ENCODE measurements around the gene USP13.
"Not testable (repeated sequence)": the region's sequence is repeated elsewhere in the genome, so short reads cannot be mapped to it uniquely, and the experiment has no call there.

USP13 gene

DNA sequence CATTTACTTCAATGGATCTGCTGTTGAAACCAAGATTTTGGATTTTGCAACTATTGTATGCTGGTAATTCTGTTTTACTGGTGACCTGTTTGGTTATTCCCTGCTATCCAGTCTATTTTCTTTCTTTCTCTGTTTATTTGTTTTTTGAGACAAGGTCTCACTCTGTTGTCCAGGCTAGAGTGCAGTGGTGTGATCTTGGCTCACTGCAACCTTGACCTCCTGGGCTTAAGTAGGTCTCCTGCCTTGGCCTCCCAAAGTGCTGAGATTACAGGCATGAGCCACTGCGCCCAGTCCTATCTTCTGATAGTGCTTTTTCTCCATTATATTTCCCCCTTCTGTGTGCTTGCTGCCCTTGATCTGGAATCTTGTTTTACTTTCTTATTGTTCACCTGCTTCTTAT lies 15.6 kb downstream of the USP13 start:
- Mint-ChIP-seq H3K9me3 (no peaks in the 10 kb centered on the region), H3K27me3 (no peaks in the 10 kb centered on the region), H3K4me3 (no peak overlapping the region), H3K27ac (no peak overlapping the region), H3K36me3 (ENCODE audit: low read depth) (no peaks in the 10 kb centered on the region), H3K4me1 (ENCODE audit: low read depth) (no peaks in the 10 kb centered on the region)
- intact Hi-C loops (cut with micrococcal nuclease): no loop called here

DNA sequence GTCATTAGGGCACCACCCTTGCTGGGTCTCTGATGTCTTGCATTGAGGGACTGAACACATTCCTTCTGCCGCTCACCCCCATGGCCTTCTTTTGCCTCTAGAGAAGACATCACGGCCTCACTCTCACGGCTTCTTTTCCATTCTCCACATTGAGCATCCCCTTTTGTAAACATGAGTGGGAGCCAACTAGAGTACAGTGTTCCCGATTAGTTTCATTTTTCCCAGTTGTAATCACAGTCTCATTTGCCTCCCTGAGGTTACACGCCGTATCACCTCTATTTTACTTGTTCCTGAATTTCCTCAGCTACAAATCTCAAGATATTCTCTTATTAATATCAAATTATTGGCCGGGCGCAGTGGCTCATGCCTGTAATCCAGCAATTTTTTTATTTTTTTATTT lies 17.5 kb downstream of the USP13 start:
- intact Hi-C loops (cut with micrococcal nuclease): no loop called here
- H3K27me3 Mint-ChIP-seq: no peaks in the 10 kb centered on the region
- no peaks in the 10 kb centered on the region for H3K36me3 Mint-ChIP-seq (ENCODE audit: low read depth)
- H3K4me1 Mint-ChIP-seq (ENCODE audit: low read depth): no peaks in the 10 kb centered on the region
- H3K9me3 Mint-ChIP-seq: no peaks in the 10 kb centered on the region
- no peak overlapping the region for H3K4me3 Mint-ChIP-seq
- no peak overlapping the region for H3K27ac Mint-ChIP-seq

DNA sequence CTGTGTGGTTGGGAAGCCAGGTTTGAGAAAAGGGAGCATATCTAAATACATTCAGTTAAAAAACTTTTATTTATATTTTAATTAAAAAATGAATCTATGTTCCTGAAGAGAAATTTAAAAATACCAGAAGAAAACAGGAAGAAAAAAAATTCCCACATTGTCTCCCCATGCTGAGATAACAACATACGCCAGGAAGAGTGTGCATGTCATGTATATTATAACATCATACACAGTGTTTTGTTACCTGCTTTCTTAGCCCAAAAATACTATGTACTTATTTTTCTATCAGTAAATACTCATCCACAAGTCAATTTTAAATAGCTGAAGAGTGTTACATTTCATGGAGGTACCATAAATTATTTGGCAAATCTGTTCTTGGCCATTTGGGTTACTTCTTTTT lies 18.5 kb downstream of the USP13 start:
- H3K36me3 Mint-ChIP-seq (ENCODE audit: low read depth): no peaks in the 10 kb centered on the region
- intact Hi-C loops (cut with micrococcal nuclease): no loop called here
- H3K27ac Mint-ChIP-seq: no peak overlapping the region
- H3K4me3 Mint-ChIP-seq: no peak overlapping the region
- no peaks in the 10 kb centered on the region for H3K4me1 Mint-ChIP-seq (ENCODE audit: low read depth)
- H3K9me3 Mint-ChIP-seq: no peaks in the 10 kb centered on the region
- no peaks in the 10 kb centered on the region for H3K27me3 Mint-ChIP-seq

DNA sequence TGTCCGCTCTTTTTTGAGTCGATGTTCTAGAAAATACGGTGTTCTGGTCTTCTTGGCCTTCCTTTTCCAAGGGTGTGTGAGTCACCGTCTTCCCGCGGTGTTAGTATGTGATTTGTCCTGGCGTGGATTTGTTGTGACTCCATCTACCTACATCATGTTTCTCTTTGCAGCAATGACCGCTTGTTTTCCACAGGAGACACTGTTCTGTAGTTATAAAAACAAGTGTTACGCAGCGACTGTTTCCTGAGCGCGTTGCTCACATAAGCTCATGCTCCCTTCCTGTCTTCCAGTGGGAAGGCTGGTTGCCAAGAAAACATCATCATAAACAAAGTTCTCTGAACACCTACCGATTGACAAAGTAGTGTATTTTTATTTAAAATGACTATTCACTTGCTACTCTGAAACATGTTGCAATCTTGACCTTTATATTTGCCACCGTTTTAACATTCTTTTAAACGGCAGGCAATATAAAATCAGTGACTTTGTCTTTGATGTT lies 19.0 kb downstream of the USP13 start:
- no peak overlapping the region for H3K27ac Mint-ChIP-seq

DNA sequence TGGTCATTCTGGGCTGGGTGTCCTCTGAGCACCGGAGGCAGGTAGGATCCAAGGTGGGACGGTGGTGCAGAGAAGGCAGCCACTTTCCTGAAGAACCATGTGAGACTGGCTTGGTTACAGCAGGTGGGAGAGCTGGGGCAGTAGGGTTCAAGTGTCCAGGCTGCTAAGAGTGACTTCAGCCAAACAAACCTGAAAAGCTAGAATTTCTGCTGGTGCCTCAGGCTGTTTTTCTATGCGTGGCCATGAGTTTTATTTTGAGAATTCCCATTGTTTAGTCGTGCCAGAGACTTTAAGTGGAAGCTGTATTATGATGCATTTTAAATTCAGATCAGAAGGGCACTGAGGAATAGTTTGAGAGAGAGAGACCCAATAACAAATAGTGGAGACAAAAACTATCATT lies 20.1 kb downstream of the USP13 start:
- H3K27me3 Mint-ChIP-seq: no peaks in the 10 kb centered on the region
- no peaks in the 10 kb centered on the region for H3K9me3 Mint-ChIP-seq
- intact Hi-C loops (cut with micrococcal nuclease): no loop called here
- H3K4me1 Mint-ChIP-seq (ENCODE audit: low read depth): no peaks in the 10 kb centered on the region
- H3K36me3 Mint-ChIP-seq (ENCODE audit: low read depth): no peaks in the 10 kb centered on the region
- H3K4me3 Mint-ChIP-seq: no peak overlapping the region
- H3K27ac Mint-ChIP-seq: no peak overlapping the region

More for the DNA sequence above, 19.0 kb downstream of the USP13 start:
- intact Hi-C loops (cut with micrococcal nuclease): no loop called here
- H3K27me3 Mint-ChIP-seq: no peaks in the 10 kb centered on the region
- no peak overlapping the region for H3K4me3 Mint-ChIP-seq
- no peaks in the 10 kb centered on the region for H3K36me3 Mint-ChIP-seq (ENCODE audit: low read depth)
- H3K4me1 Mint-ChIP-seq (ENCODE audit: low read depth): no peaks in the 10 kb centered on the region
- H3K9me3 Mint-ChIP-seq: no peaks in the 10 kb centered on the region

DNA sequence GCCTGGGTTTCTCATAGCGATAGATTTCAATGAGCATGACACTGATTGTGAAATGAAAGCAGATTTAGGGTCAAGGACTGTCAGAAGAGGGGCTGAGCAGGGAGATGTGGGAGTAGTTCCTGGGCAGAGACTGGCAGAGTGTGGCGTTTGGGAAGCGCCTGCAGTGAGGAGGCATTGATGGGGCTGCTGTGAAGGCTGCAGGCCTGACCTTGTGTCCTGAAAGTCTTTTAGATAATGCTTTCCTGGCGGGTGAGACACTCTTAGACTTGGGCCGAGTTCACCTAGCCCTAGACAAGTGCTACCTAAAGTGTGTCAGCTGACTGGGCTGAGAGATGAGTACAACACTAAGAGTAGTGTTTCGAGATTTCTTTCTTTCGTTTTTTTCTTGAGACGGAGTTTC lies 20.7 kb downstream of the USP13 start:
- intact Hi-C loops (cut with micrococcal nuclease): no loop called here
- Mint-ChIP-seq H3K4me3 (no peak overlapping the region), H3K27ac (no peak overlapping the region), H3K9me3 (no peaks in the 10 kb centered on the region), H3K36me3 (ENCODE audit: low read depth) (no peaks in the 10 kb centered on the region), H3K4me1 (ENCODE audit: low read depth) (no peaks in the 10 kb centered on the region), H3K27me3 (no peaks in the 10 kb centered on the region)

DNA sequence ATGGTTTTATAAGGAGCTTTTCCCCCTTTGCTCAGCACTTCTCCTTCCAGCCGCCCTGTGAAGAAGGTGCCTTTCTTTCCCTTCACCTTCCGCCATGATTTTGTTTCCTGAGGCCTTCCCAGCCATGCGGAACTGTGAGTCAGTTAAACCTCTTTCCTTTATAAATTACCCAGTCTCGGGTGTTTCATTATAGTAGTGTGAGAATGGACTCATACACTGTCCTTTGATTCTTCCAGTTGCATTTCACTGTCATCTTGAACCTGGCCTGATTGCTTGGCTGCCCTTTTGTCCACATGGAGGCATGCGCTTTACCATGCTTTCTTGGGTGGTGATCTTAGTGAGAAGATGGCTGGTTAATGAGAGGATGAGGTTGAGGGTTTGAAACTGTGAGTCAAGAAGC lies 23.2 kb downstream of the USP13 start:
- Mint-ChIP-seq H3K4me1 (ENCODE audit: low read depth) (no peaks in the 10 kb centered on the region), H3K9me3 (no peaks in the 10 kb centered on the region), H3K27me3 (no peaks in the 10 kb centered on the region), H3K4me3 (no peak overlapping the region), H3K36me3 (ENCODE audit: low read depth) (no peaks in the 10 kb centered on the region), H3K27ac (no peak overlapping the region)
- intact Hi-C loops (cut with micrococcal nuclease): no loop called here

DNA sequence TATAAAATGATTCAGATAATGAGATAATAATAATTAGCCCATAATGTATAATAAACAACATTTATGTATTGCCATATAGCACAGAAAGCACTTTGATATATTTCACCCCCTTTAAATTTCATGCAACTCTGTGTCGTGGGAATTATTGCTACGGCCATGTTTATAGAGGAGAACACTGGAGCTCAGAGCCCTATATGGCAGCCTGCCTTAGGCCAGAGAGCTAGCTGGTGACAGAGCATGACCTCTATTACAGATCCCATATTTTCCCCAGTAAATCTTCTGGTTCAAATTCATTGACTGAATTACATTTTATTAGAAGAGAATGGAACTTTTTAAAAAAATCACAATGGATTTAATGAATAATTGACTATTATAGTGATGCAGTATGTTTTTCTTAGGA lies 25.0 kb downstream of the USP13 start:
- no peaks in the 10 kb centered on the region for H3K9me3 Mint-ChIP-seq
- intact Hi-C loops (cut with micrococcal nuclease): no loop called here
- H3K4me1 Mint-ChIP-seq (ENCODE audit: low read depth): peaks cover 6% of the 10 kb centered on the region
- no peaks in the 10 kb centered on the region for H3K27me3 Mint-ChIP-seq
- H3K27ac Mint-ChIP-seq: no peak overlapping the region
- no peaks in the 10 kb centered on the region for H3K36me3 Mint-ChIP-seq (ENCODE audit: low read depth)
- no peak overlapping the region for H3K4me3 Mint-ChIP-seq

DNA sequence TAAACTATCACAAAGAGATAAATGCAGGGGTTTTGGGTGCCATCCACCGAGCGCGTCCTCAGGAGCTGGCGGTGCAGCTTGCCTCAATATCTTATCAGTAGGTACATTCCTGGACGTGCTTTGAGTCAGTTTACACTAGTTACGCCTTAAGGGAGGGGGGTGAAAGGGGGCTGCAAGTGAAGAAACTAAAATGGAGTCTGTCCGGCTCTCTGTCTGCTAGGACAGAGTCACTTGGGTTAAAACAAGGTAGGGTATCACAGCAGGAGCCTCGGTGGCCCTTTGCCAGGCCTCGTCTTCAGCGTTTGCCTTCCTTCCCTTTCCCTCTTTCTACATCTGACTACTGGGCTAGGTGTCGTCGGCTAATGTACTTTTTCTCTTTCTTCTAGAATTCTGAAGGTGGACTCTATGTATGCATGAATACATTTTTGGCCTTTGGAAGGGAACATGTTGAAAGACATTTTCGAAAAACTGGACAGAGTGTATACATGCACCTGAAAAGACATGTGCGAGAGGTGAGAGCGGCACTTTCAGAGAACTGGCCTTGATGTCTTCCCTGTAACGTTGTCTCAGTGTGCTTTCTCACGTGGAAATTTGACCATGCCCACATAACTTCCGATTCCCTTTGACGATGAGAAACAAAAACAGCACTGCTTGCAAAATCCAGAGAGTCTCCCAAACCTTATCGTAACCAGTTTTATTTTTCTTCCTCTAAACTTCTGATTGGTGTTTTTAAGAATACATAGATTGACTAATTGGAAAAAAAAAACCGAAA lies 28.8 kb downstream of the USP13 start:
- no peaks in the 10 kb centered on the region for H3K9me3 Mint-ChIP-seq
- H3K4me1 Mint-ChIP-seq (ENCODE audit: low read depth): peaks cover 6% of the 10 kb centered on the region
- intact Hi-C loops (cut with micrococcal nuclease): no loop called here
- no peak overlapping the region for H3K27ac Mint-ChIP-seq
- H3K36me3 Mint-ChIP-seq (ENCODE audit: low read depth): peaks cover 7% of the 10 kb centered on the region
- no peak overlapping the region for H3K4me3 Mint-ChIP-seq
- H3K27me3 Mint-ChIP-seq: no peaks in the 10 kb centered on the region

DNA sequence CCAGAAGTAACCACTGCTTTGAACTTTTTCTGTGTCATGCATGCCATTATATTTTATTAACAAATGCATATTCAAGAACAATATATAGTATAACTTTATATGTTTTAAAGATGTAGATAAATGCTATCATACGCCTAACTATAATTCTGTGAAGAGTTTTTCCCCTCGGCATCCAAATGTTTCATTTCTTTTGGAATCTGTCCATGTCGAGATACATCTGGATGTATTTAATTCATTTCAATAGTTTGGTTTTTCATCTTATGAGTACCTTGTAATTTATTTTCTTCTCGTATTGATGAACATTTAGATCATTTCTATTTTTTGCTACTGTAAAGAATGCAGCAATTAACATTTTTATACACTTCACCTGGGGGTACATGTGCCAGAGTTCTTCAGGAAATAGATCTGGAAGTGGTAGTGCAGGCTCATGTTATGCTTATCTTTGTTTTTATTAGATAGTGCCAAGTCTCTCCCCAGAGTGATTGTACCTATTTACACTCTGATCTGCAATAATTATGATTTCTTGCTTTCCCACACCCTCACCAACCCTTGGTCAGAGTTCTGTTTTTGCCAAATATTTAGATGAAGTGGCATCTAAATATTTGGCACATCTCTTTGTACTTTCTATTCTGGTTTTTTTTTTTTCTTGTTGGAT lies 29.7 kb downstream of the USP13 start:
- Mint-ChIP-seq H3K27me3 (no peaks in the 10 kb centered on the region), H3K9me3 (no peaks in the 10 kb centered on the region), H3K27ac (no peak overlapping the region), H3K4me1 (ENCODE audit: low read depth) (peaks cover 6% of the 10 kb centered on the region), H3K36me3 (ENCODE audit: low read depth) (peaks cover 7% of the 10 kb centered on the region), H3K4me3 (no peak overlapping the region)
- intact Hi-C loops (cut with micrococcal nuclease): no loop called here

DNA sequence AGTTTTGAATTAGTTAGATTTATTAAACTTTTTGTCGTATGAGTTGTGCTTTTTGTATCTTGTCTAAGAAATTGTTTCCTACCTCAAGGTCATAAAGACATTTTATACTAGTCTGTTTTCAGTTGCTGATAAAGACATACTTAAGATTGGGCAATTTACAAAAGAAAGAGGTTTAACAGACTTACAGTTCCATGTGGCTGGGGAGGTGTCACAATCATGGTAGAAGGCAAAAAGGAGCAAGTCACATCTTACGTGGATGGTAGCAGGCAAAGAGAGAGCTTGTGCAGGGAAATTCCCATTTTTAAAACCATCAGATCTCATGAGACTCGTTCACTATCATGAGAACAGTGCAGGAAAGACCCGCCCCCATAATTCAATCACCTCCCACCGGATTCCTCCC lies 30.4 kb downstream of the USP13 start:
- H3K27ac Mint-ChIP-seq; H3K9me3 Mint-ChIP-seq; intact Hi-C loops (cut with micrococcal nuclease); H3K4me1 Mint-ChIP-seq (ENCODE audit: low read depth); H3K27me3 Mint-ChIP-seq; H3K36me3 Mint-ChIP-seq (ENCODE audit: low read depth); H3K4me3 Mint-ChIP-seq: not testable (repeated sequence)

DNA sequence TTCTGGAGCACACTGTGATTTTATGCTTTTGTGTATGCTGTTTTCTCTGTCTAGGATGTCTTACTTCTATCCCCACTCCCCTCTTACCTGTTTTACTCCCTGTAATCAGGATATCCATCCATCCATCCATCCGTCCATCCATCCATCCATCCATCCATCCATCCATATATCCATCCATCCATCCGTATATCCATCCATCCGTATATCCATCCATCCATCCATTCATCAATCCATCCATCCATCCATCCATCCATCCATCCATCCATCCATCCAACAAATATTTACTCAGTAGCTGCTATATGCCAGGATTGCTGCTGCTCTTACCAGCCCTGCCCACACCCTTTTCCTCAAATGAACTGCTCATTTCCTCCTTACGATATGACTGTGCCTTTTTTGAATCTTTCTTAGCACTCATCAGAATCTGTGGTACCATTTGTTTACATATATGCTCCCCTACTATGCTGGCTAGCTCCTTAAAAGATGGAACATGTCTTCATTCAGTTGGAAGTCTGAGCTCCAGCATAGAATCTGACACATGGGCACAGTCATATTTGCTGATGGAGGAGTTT lies 35.2 kb downstream of the USP13 start:
- Mint-ChIP-seq H3K36me3 (ENCODE audit: low read depth) (peaks cover 7% of the 10 kb centered on the region), H3K4me1 (ENCODE audit: low read depth) (no peaks in the 10 kb centered on the region), H3K27me3 (no peaks in the 10 kb centered on the region), H3K9me3 (no peaks in the 10 kb centered on the region), H3K27ac (no peak overlapping the region), H3K4me3 (no peak overlapping the region)
- intact Hi-C loops (cut with micrococcal nuclease): no loop called here

DNA sequence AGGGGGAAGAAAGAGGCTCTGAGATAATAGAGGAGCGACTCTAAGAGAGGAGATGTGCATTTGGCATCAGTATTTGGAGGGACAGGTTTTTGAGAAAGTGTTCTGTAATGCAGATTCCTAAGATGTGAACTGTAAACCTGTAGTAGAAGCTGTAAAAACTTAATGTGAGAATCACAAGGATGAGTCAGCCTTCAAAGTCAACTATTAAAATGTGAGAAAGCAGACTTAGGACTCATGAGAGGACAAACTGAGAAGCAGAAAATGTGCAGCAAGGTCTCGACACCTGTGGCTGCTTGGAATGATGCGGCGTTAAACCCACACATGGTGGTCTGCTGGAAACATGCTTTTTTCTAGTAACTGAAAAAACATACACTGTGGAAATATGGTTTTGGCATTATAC lies 36.0 kb downstream of the USP13 start:
- intact Hi-C loops (cut with micrococcal nuclease): no loop called here
- peaks cover 7% of the 10 kb centered on the region for H3K36me3 Mint-ChIP-seq (ENCODE audit: low read depth)
- no peaks in the 10 kb centered on the region for H3K27me3 Mint-ChIP-seq
- no peak overlapping the region for H3K4me3 Mint-ChIP-seq
- H3K27ac Mint-ChIP-seq: no peak overlapping the region
- H3K4me1 Mint-ChIP-seq (ENCODE audit: low read depth): no peaks in the 10 kb centered on the region
- H3K9me3 Mint-ChIP-seq: no peaks in the 10 kb centered on the region

DNA sequence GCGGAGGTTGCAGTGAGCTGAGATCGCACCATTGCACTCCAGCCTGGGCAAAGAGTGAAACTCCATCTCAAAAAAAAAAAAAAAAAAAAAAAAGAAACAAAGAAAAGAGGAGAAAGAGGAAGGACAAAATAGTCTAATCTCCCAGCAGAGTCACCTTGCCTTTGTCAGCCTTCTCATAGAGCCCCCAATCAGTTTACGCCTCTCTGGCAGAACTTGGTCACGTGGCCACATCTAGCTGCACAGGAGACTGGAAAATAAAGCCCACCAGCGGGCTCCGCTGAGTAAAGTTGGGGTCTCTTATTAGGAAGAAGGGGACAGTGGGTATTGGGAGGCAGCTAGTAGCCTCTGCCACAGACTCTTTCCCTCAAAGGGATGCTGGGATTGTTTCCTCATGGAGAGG lies 41.9 kb downstream of the USP13 start:
- Mint-ChIP-seq H3K4me1 (ENCODE audit: low read depth) (peaks cover 21% of the 10 kb centered on the region), H3K27ac (no peak overlapping the region), H3K4me3 (no peak overlapping the region), H3K36me3 (ENCODE audit: low read depth) (no peaks in the 10 kb centered on the region), H3K27me3 (no peaks in the 10 kb centered on the region), H3K9me3 (no peaks in the 10 kb centered on the region)
- intact Hi-C loops (cut with micrococcal nuclease): loop anchor here (5.0 kb wide), 1 partner anchor 42 kb away; the partner anchor contains the start of gene USP13
